Lower leg skin (tissue), 3 donors: ENCODE data around the gene FHOD3.

Source experiments
- POLR2A ChIP-seq, 2 donors: fragments of 450-650 bp; IDR thresholded peaks; one replicate each; pipeline ENCODE4 v1.6.1; 2016 to 2017; ENCODE audit warnings: antibody characterized with exemption in 2 of 2, mild to moderate bottlenecking in 1 of 2, moderate library complexity in 1 of 2
- TF ChIP-seq, protein P1 (sequence below), 3 donors: fragments of 450-650 bp; IDR thresholded peaks; one replicate each; pipeline ENCODE4 v1.5.1; 2016; ENCODE audit warnings: antibody characterized with exemption in 3 of 3, mild to moderate bottlenecking in 3 of 3, moderate library complexity in 2 of 3

GRCh38 chr18:36350251-36350651 lies 52.7 kb downstream of the FHOD3 start:
- TF ChIP-seq, protein P1, sequence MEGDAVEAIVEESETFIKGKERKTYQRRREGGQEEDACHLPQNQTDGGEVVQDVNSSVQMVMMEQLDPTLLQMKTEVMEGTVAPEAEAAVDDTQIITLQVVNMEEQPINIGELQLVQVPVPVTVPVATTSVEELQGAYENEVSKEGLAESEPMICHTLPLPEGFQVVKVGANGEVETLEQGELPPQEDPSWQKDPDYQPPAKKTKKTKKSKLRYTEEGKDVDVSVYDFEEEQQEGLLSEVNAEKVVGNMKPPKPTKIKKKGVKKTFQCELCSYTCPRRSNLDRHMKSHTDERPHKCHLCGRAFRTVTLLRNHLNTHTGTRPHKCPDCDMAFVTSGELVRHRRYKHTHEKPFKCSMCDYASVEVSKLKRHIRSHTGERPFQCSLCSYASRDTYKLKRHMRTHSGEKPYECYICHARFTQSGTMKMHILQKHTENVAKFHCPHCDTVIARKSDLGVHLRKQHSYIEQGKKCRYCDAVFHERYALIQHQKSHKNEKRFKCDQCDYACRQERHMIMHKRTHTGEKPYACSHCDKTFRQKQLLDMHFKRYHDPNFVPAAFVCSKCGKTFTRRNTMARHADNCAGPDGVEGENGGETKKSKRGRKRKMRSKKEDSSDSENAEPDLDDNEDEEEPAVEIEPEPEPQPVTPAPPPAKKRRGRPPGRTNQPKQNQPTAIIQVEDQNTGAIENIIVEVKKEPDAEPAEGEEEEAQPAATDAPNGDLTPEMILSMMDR (IDR thresholded peaks at IDR 0.05): no peak
- no peak for TF ChIP-seq POLR2A (IDR thresholded peaks at IDR 0.05)
